Gastrocnemius medialis (tissue), 4 donors: ENCODE results near the gene AMZ2.

Experiments
- POLR2A ChIP-seq, 2 donors: fragments of 450-650 bp; IDR thresholded peaks; one replicate each; pipeline ENCODE4 v1.6.1; 2017; ENCODE audit warnings: antibody characterized with exemption in 2 of 2, mild to moderate bottlenecking in 2 of 2, moderate library complexity in 2 of 2
- TF ChIP-seq, protein P1 (sequence below), 5 experiments: fragments of 450-650 bp in 3 of 5; fragments of 200-600 bp in 2 of 5; sonication (generic) in 2 of 5; IDR thresholded peaks in 4 of 5; conservative IDR thresholded peaks in 1 of 5; 1 replicate in 4 of 5; 2 replicates in 1 of 5; pipeline ENCODE4 v1.5.1; 2016 to 2019; ENCODE audit warnings: antibody characterized with exemption in 5 of 5, mild to moderate bottlenecking in 3 of 5, moderate library complexity in 3 of 5

DNA sequence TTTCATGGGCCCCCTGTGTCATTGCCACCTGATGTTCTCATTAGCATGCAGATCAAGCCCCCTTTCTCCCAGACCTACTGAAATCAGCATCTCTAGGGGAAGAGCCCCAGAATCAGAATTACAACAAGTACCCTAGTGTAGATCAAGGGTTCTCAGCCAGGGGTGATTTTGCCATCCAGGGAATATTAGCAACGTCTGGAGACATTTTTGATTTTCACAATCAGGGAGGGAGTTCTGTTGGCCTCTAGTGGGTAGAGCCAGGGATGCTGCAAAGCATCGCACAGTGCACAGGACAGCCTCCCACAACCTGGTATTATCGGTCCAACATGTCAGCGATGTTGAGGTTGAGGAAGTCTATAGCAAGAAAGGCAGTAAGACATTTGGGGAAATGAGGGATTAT lies 7.3 kb downstream of the AMZ2 start:
- TF ChIP-seq, protein P1, sequence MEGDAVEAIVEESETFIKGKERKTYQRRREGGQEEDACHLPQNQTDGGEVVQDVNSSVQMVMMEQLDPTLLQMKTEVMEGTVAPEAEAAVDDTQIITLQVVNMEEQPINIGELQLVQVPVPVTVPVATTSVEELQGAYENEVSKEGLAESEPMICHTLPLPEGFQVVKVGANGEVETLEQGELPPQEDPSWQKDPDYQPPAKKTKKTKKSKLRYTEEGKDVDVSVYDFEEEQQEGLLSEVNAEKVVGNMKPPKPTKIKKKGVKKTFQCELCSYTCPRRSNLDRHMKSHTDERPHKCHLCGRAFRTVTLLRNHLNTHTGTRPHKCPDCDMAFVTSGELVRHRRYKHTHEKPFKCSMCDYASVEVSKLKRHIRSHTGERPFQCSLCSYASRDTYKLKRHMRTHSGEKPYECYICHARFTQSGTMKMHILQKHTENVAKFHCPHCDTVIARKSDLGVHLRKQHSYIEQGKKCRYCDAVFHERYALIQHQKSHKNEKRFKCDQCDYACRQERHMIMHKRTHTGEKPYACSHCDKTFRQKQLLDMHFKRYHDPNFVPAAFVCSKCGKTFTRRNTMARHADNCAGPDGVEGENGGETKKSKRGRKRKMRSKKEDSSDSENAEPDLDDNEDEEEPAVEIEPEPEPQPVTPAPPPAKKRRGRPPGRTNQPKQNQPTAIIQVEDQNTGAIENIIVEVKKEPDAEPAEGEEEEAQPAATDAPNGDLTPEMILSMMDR (IDR thresholded peaks at IDR 0.05 in 4 of 5, conservative IDR thresholded peaks at IDR 0.05 in 1 of 5): no peak
- no peak for TF ChIP-seq POLR2A (IDR thresholded peaks at IDR 0.05)
